GM12878 (cell line): ENCODE measurements around the gene TAF3. TPM values are rescaled to one million over a fixed set of nuclear protein-coding genes. Genes with fewer than 3 reads are reported as not detected.

Source experiments
- ATAC-seq: fragments of 200-7000 bp; cut with Tn5 transposase; 3 replicates; pipeline ENCODE4 v1.9.1; 2020; ENCODE audit warnings: mild to moderate bottlenecking, moderate library complexity
- BruUV-seq: library from RNA; stranded (reverse); fragments of 400-500 nt; replicated peaks from 2 replicates; lab custom pipeline; 2021; lab: Mats Ljungman, UMichigan
- CTCF ChIA-PET: fragments of 300-600 bp; sonication (Branson Sonifier 250); formaldehyde crosslinking; extraction: SDS; loops from one replicate; lab custom pipeline; 2021; ENCODE audit warnings: inconsistent platforms; lab: Yijun Ruan, JAX
- POLR2A ChIA-PET: fragments of 350-600 bp; formaldehyde crosslinking; extraction: SDS; loops from one replicate; lab custom pipeline; 2021; ENCODE audit warnings: inconsistent platforms; lab: Charles Lee
- RAD21 ChIA-PET: fragments of 300-600 bp; sonication (Branson Sonifier 250); formaldehyde crosslinking; loops from one replicate; lab custom pipeline; 2023; ENCODE audit warnings: antibody characterized with exemption; ENCODE audit not compliant: unreplicated experiment; lab: Charles Lee
- SMC1A ChIA-PET: fragments of 300-600 bp; sonication (Branson Sonifier 250); formaldehyde crosslinking; loops from one replicate; lab custom pipeline; 2023; ENCODE audit not compliant: unreplicated experiment, uncharacterized antibody; lab: Charles Lee
- DNase-seq: peaks from one replicate; pipeline ENCODE4 v3.0.0-alpha.2; 2011; ENCODE audit warnings: low read depth, low spot score
- FAIRE-seq: peaks from 3 replicates; lab custom pipeline; 2011; peaks lifted over from hg19 to GRCh38; lab: Jason Lieb, UNC
- H2AFZ ChIP-seq: 2 replicates; pipeline ENCODE4 v1.6.0; 2011; ENCODE audit warnings: low read depth, low read length, control low read depth; ENCODE audit not compliant: control insufficient read depth
- H3K27ac ChIP-seq: 2 replicates; pipeline ENCODE4 v1.5.1; 2011; ENCODE audit warnings: control low read depth; ENCODE audit not compliant: control insufficient read depth, insufficient read depth
- H3K27me3 ChIP-seq, 2 experiments: replicated peaks in 1 of 2; 2 replicates each; pipeline versions ENCODE4 v1.6.0 to v1.6.1; 2011; ENCODE audit warnings: low read length in 1 of 2; ENCODE audit not compliant: control insufficient read depth in 2 of 2, insufficient read depth in 2 of 2
- H3K36me3 ChIP-seq, 2 experiments: 2 replicates each; pipeline ENCODE4 v1.5.1; 2011; ENCODE audit warnings: low read length in 1 of 2; ENCODE audit not compliant: control insufficient read depth in 2 of 2, insufficient read depth in 2 of 2
- H3K4me1 ChIP-seq: 2 replicates; pipeline ENCODE4 v1.6.1; 2011; ENCODE audit warnings: mild to moderate bottlenecking, low read length, moderate library complexity, mixed read lengths; ENCODE audit not compliant: control insufficient read depth, insufficient read depth
- H3K4me2 ChIP-seq: 2 replicates; pipeline ENCODE4 v1.6.0; 2011; ENCODE audit warnings: control low read depth; ENCODE audit not compliant: control insufficient read depth, insufficient read depth
- H3K4me3 ChIP-seq: fragments of 200-600 bp; sonication (generic); 2 replicates; pipeline ENCODE4 v1.5.1; 2016
- H3K79me2 ChIP-seq: 2 replicates; pipeline ENCODE4 v1.6.0; 2011; ENCODE audit warnings: low read length; ENCODE audit not compliant: control insufficient read depth, insufficient read depth
- H3K9ac ChIP-seq: 2 replicates; pipeline ENCODE4 v1.8.0; 2011; ENCODE audit warnings: low read length, control low read depth, mixed read lengths; ENCODE audit not compliant: control insufficient read depth, insufficient read depth
- H3K9me3 ChIP-seq: replicated peaks from 3 replicates; pipeline ENCODE4 v1.5.1; 2011; ENCODE audit warnings: mild to moderate bottlenecking, low read length; ENCODE audit not compliant: control insufficient read depth, insufficient read depth
- H4K20me1 ChIP-seq: 2 replicates; pipeline ENCODE4 v1.6.0; 2011; ENCODE audit not compliant: control insufficient read depth, insufficient read depth
- BCL3 ChIP-seq: IDR thresholded peaks from 2 replicates; pipeline ENCODE4 v1.6.1; 2011; ENCODE audit warnings: borderline replicate concordance, low read depth, mild to moderate bottlenecking, moderate library complexity, low read length; ENCODE audit not compliant: insufficient read depth, poor library complexity, severe bottlenecking
- CHD2 ChIP-seq: IDR thresholded peaks from 2 replicates; pipeline ENCODE4 v1.6.1; 2011; ENCODE audit warnings: low read depth, low read length, improper control_type of control experiment, borderline replicate concordance
- GATAD2B ChIP-seq: fragments of 450-650 bp; conservative IDR thresholded peaks from 2 replicates; pipeline ENCODE4 v1.6.1; 2017; ENCODE audit warnings: low read depth, mild to moderate bottlenecking, moderate library complexity
- IRF4 ChIP-seq: IDR thresholded peaks from 2 replicates; pipeline ENCODE4 v1.6.1; 2011; ENCODE audit warnings: low read depth, low read length
- KLF5 ChIP-seq: fragments of 450-650 bp; IDR thresholded peaks from 2 replicates; pipeline ENCODE4 v1.6.1; 2014; ENCODE audit warnings: mild to moderate bottlenecking; ENCODE audit not compliant: partially characterized antibody
- LARP7 ChIP-seq: fragments of 450-650 bp; IDR thresholded peaks from 2 replicates; pipeline ENCODE4 v1.6.1; 2017; ENCODE audit warnings: mild to moderate bottlenecking
- NR2F1 ChIP-seq: fragments of 450-650 bp; conservative IDR thresholded peaks from 2 replicates; pipeline ENCODE4 v1.6.1; 2017; ENCODE audit warnings: mild to moderate bottlenecking
- STAT1 ChIP-seq: fragments of 450-650 bp; conservative IDR thresholded peaks from 2 replicates; pipeline ENCODE4 v1.6.1; 2014; ENCODE audit warnings: antibody characterized with exemption, mild to moderate bottlenecking
- TBL1XR1 ChIP-seq: IDR thresholded peaks from 2 replicates; pipeline ENCODE4 v1.6.1; 2012; ENCODE audit warnings: low read depth, low read length, improper control_type of control experiment
- ZNF384 ChIP-seq: IDR thresholded peaks from 2 replicates; pipeline ENCODE4 v1.6.1; 2012; ENCODE audit warnings: low read depth, mild to moderate bottlenecking, low read length, improper control_type of control experiment, borderline replicate concordance
- in situ Hi-C: fragments of 300-500 bp; cut with MboI; formaldehyde crosslinking; loops from 9 replicates; pipeline ENCODE4 v1.14.3; 2018; ENCODE audit warnings: mixed read lengths
- intact Hi-C: fragments of 100-400 bp; cut with micrococcal nuclease; formaldehyde crosslinking; loops from one replicate; pipeline ENCODE4 v1.14.2; 2022; ENCODE audit not compliant: unreplicated experiment
- polyA plus RNA-seq, 11 experiments: library from polyadenylated mRNA; depleted of rRNA in 4 of 11; unstranded in 6 of 11; stranded (reverse) in 5 of 11; fragments of >200 nt; fragmentation: Nextera tagmentation in 4 of 11; fragmentation: Illumina TruSeq in 1 of 11; extraction: Ambion mirVana in 4 of 11; extraction: Trizol in 1 of 11; gene quantifications; 1 replicate in 1 of 11; 2 replicates in 10 of 11; pipeline versions ENCODE4 v1.2.1 to v1.2.3, GENCODE V29; 2011 to 2016; ENCODE audit warnings: inconsistent platforms in 2 of 11, missing spikeins in 2 of 11, low read depth in 1 of 11
- total RNA-seq, 4 experiments: library from RNA; depleted of rRNA in 3 of 4; stranded (reverse); fragments of >200 nt in 3 of 4; fragmentation: Illumina TruSeq in 1 of 4; extraction: Trizol in 1 of 4; gene quantifications; 2 replicates each; pipeline versions ENCODE4 v1.2.1 to v1.2.3, GENCODE V29; 2013 to 2021
- TF ChIP-seq, protein P1 (sequence below): fragments of 450-650 bp; IDR thresholded peaks from 2 replicates; pipeline ENCODE4 v1.6.1; 2017; ENCODE audit warnings: low read depth, mild to moderate bottlenecking, moderate library complexity
- TF ChIP-seq, protein P2 (sequence below): fragments of 450-650 bp; IDR thresholded peaks from 2 replicates; pipeline ENCODE4 v1.6.1; 2017; ENCODE audit warnings: antibody characterized with exemption, mild to moderate bottlenecking, moderate library complexity

TAF3 gene
- total and polyA plus RNA-seq, 10 of the 15 experiments (the other 5 are each of a cell fraction or from before 2014, with no cell fraction given) = 2.0 to 10.1 (median 3.7) TPM

GRCh38 chr10:7944537-7944936, 126.2 kb downstream of the TAF3 start:
- ChIA-PET POLR2A (no interaction called here), SMC1A (no interaction called here), RAD21 (no interaction called here), CTCF (interaction anchor here (0.7 kb wide), 1 partner anchor 458 kb away, joined by 3 read pairs; no protein-coding TSS in a partner anchor)
- Histone ChIP-seq H3K27me3 (no peaks in the 10 kb centered on the region), H3K4me2 (no peak overlapping the region), H3K27ac (no peak overlapping the region), H3K36me3 (no peaks in the 10 kb centered on the region), H3K4me3 (no peak overlapping the region), H4K20me1 (no peaks in the 10 kb centered on the region), H2AFZ (no peak overlapping the region), H3K9me3 (no peaks in the 10 kb centered on the region), H3K9ac (no peak overlapping the region), H3K79me2 (no peaks in the 10 kb centered on the region), H3K4me1 (no peaks in the 10 kb centered on the region)
- ATAC-seq (no peak), FAIRE-seq (no peak), DNase-seq (no peak)
- BruUV-seq = no TSS peak
- in situ Hi-C loops = no loop called here
- TF ChIP-seq IRF4 = no peak
- no peak for TF ChIP-seq CHD2
- no peak for TF ChIP-seq LARP7
- TF ChIP-seq TBL1XR1 = no peak
- TF ChIP-seq ZNF384 = no peak
- TF ChIP-seq BCL3 = no peak
- no peak for TF ChIP-seq GATAD2B
- TF ChIP-seq, protein P1, sequence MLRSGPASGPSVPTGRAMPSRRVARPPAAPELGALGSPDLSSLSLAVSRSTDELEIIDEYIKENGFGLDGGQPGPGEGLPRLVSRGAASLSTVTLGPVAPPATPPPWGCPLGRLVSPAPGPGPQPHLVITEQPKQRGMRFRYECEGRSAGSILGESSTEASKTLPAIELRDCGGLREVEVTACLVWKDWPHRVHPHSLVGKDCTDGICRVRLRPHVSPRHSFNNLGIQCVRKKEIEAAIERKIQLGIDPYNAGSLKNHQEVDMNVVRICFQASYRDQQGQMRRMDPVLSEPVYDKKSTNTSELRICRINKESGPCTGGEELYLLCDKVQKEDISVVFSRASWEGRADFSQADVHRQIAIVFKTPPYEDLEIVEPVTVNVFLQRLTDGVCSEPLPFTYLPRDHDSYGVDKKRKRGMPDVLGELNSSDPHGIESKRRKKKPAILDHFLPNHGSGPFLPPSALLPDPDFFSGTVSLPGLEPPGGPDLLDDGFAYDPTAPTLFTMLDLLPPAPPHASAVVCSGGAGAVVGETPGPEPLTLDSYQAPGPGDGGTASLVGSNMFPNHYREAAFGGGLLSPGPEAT = no peak
- TF ChIP-seq KLF5 = no peak
- TF ChIP-seq STAT1 = no peak
- no peak for TF ChIP-seq NR2F1
- TF ChIP-seq, protein P2, sequence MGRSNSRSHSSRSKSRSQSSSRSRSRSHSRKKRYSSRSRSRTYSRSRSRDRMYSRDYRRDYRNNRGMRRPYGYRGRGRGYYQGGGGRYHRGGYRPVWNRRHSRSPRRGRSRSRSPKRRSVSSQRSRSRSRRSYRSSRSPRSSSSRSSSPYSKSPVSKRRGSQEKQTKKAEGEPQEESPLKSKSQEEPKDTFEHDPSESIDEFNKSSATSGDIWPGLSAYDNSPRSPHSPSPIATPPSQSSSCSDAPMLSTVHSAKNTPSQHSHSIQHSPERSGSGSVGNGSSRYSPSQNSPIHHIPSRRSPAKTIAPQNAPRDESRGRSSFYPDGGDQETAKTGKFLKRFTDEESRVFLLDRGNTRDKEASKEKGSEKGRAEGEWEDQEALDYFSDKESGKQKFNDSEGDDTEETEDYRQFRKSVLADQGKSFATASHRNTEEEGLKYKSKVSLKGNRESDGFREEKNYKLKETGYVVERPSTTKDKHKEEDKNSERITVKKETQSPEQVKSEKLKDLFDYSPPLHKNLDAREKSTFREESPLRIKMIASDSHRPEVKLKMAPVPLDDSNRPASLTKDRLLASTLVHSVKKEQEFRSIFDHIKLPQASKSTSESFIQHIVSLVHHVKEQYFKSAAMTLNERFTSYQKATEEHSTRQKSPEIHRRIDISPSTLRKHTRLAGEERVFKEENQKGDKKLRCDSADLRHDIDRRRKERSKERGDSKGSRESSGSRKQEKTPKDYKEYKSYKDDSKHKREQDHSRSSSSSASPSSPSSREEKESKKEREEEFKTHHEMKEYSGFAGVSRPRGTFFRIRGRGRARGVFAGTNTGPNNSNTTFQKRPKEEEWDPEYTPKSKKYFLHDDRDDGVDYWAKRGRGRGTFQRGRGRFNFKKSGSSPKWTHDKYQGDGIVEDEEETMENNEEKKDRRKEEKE = no peak
- intact Hi-C loops = no loop called here
